ENCODE data around the gene PDPN. TPM values are rescaled to one million over a fixed set of nuclear protein-coding genes. Genes with fewer than 3 reads are reported as not detected.

Gene PDPN
- total and polyA plus RNA-seq, 2 of the 8 experiments (the other 6 are each of a cell fraction or from before 2014, with no cell fraction given), result 44.7 to 169 TPM

GRCh38 chr1:13643017-13643416, 59.4 kb downstream of the PDPN start:
- no peaks in the 10 kb centered on the region for H4K20me1 ChIP-seq (replicated peaks in 1 of 2; ENCODE audit: control insufficient read depth in 1 of 2, insufficient read depth in 2 of 2, low read length in 2 of 2)
- no peak overlapping the region for H2BK5ac ChIP-seq (ENCODE audit: low read depth, low read length)
- no peak overlapping the region for H3K4ac ChIP-seq (replicated peaks; ENCODE audit: insufficient read length, low read depth, low read length)
- no peak overlapping the region for H2AK5ac ChIP-seq (ENCODE audit: low read depth, low read length)
- WGBS, 2 experiments (ENCODE audit: extremely low coverage in 1 of 2, insufficient coverage in 1 of 2, insufficient read length in 1 of 2, insufficient replicate concordance in 2 of 2, low coverage in 1 of 2, low lambda C conversion rate in 2 of 2, missing lambda C conversion rate in 1 of 2), result 92% methylated on average over 8 of the region's 8 CpGs; no CpG with 5 or more reads in 1 of the 2 experiments
- no peaks in the 10 kb centered on the region for H3K4me1 ChIP-seq (replicated peaks in 1 of 4; ENCODE audit: control insufficient read depth in 3 of 4, insufficient read depth in 4 of 4, low read length in 3 of 4)
- H3K56ac ChIP-seq (replicated peaks; ENCODE audit: insufficient read length, low read depth, low read length), result no peak overlapping the region
- no peak overlapping the region for H2BK20ac ChIP-seq (ENCODE audit: low read length)
- no peak overlapping the region for H3K4me2 ChIP-seq (ENCODE audit: insufficient read depth in 1 of 2, low read depth in 2 of 2, low read length in 2 of 2)
- H2BK12ac ChIP-seq (ENCODE audit: low read depth, low read length), result no peak overlapping the region
- no peaks in the 10 kb centered on the region for H3K27me3 ChIP-seq (replicated peaks in 1 of 4; ENCODE audit: control insufficient read depth in 3 of 4, extremely low read depth in 1 of 4, insufficient read depth in 3 of 4, low read length in 3 of 4)
- POLR2A ChIA-PET (ENCODE audit: partially characterized antibody), result no interaction called here
- no peak overlapping the region for H2BK120ac ChIP-seq (replicated peaks; ENCODE audit: low read depth, low read length)
- no peak overlapping the region for H3K14ac ChIP-seq (ENCODE audit: insufficient read length)
- no peaks in the 10 kb centered on the region for H3K36me3 ChIP-seq (ENCODE audit: control insufficient read depth in 2 of 4, insufficient read depth in 4 of 4, low read length in 3 of 4)
- CTCF ChIA-PET (ENCODE audit: partially characterized antibody), result no interaction called here
- H3K79me2 ChIP-seq (ENCODE audit: control insufficient read depth in 1 of 2, insufficient read depth in 2 of 2, low read length in 2 of 2), result no peaks in the 10 kb centered on the region
- H3K9ac ChIP-seq (replicated peaks in 1 of 4; ENCODE audit: extremely low read depth in 1 of 4, low read depth in 3 of 4, low read length in 3 of 4), result no peak overlapping the region
- no peak overlapping the region for H4K8ac ChIP-seq (ENCODE audit: extremely low read depth, insufficient read depth, low read length)
- no peak overlapping the region for H3K27ac ChIP-seq (ENCODE audit: low read depth, low read length)
- H2BK15ac ChIP-seq (ENCODE audit: low read length), result no peak overlapping the region
- H3K18ac ChIP-seq (ENCODE audit: extremely low read depth, low read length), result no peak overlapping the region
- H3K23ac ChIP-seq (ENCODE audit: insufficient read length), result no peak overlapping the region
- no peak for DNase-seq (ENCODE audit: low read depth in 1 of 2, low spot score in 2 of 2)
- no peaks in the 10 kb centered on the region for H3K23me2 ChIP-seq (ENCODE audit: low read depth, low read length)
- H4K5ac ChIP-seq (ENCODE audit: insufficient read length, low read depth, low read length), result no peak overlapping the region
- H2AFZ ChIP-seq (ENCODE audit: low read length), result no peak overlapping the region
- TF ChIP-seq ASH2L (IDR thresholded peaks at IDR 0.05; ENCODE audit: low read length) (no peak), SP4 (IDR thresholded peaks at IDR 0.05; ENCODE audit: low read length) (no peak), BRCA1 (IDR thresholded peaks at IDR 0.05; ENCODE audit: low read depth, low read length) (no peak), CHD1 (IDR thresholded peaks at IDR 0.05; ENCODE audit: low read depth, low read length) (no peak), SIX5 (IDR thresholded peaks at IDR 0.05; ENCODE audit: low read depth, low read length) (no peak), YY1 (IDR thresholded peaks at IDR 0.05; ENCODE audit: low read depth, low read length) (no peak), EGR1 (IDR thresholded peaks at IDR 0.05; ENCODE audit: borderline replicate concordance, low read depth, low read length) (no peak), NRF1 (IDR thresholded peaks at IDR 0.05; ENCODE audit: low read depth, low read length) (no peak), JUN (IDR thresholded peaks at IDR 0.05; ENCODE audit: low read depth, low read length) (no peak), HDAC2 (IDR thresholded peaks at IDR 0.05; ENCODE audit: borderline replicate concordance in 1 of 2, low read depth in 2 of 2, low read length in 2 of 2) (no peak)
- H3K79me1 ChIP-seq (ENCODE audit: low read depth, low read length), result no peaks in the 10 kb centered on the region
- no peak for FAIRE-seq
- no peak overlapping the region for H3K4me3 ChIP-seq (ENCODE audit: extremely low read depth in 1 of 4, insufficient read depth in 2 of 4, low read depth in 3 of 4, low read length in 4 of 4)
- no peak overlapping the region for H4K91ac ChIP-seq (replicated peaks; ENCODE audit: insufficient read length, low read length)
- peaks cover 0 to 5% of the 10 kb centered on the region in 2 experiments; a peak in 1 of 4 replicates for H3K9me3 ChIP-seq (ENCODE audit: insufficient read depth in 2 of 2, low read depth in 1 of 2, low read length in 1 of 2)
